ENCODE results near the gene CLNK.

- TF ChIP-seq YY1 (IDR thresholded peaks at IDR 0.05; ENCODE audit: low read depth, low read length) (no peak), CTCF (IDR thresholded peaks at IDR 0.05; ENCODE audit: control extremely low read depth in 1 of 3, insufficient read depth in 1 of 3, low read depth in 1 of 3, low read length in 3 of 3) (no peak), CREB1 (IDR thresholded peaks at IDR 0.05) (no peak)
Observed at GRCh38 chr4:10656988-10657387, 27.6 kb downstream of the CLNK start.
